ENCODE measurements around the gene SPECC1. TPM values are rescaled to one million over a fixed set of nuclear protein-coding genes. Genes with fewer than 3 reads are reported as not detected.
A peak's percentile ranks its signal among the peaks of the same experiment; 100 is the strongest.

SPECC1 gene
- total RNA-seq, 6 donors from 2014 or later = 21.8 to 65.0 (median 33.9) TPM

GRCh38 chr17:20087538-20088250 lies 78.5 kb downstream of the SPECC1 start:
- Histone ChIP-seq H3K36me3 (no peaks in the 10 kb centered on the region), H3K4me3 (no peak overlapping the region), H3K4me1 (peaks cover 0 to 12% (median 6%) of the 10 kb centered on the region in 4 donors), H3K27ac (no peak overlapping the region), H3K27me3 (no peaks in the 10 kb centered on the region), H3K9me3 (no peaks in the 10 kb centered on the region)
- DNase-seq = no peak
- 75 to 87% methylated on average over 6 of the region's 6 CpGs for WGBS, 2 donors
- TF ChIP-seq CTCF (IDR thresholded peaks at IDR 0.05) (no peak), EP300 (IDR thresholded peaks at IDR 0.05) (no peak), POLR2AphosphoS5 (IDR thresholded peaks at IDR 0.05) (no peak), POLR2A (IDR thresholded peaks at IDR 0.05) (no peak)
- ATAC-seq (ENCODE audit: low FRiP score in 2 of 2) = no peak

- WGBS, 2 donors = 78 to 81% methylated on average over 10 to 15 of the region's 15 CpGs
- Histone ChIP-seq H3K4me1 (peaks cover 0 to 12% (median 5%) of the 10 kb centered on the region in 4 donors), H3K4me3 (no peak overlapping the region), H3K27me3 (no peaks in the 10 kb centered on the region), H3K36me3 (no peaks in the 10 kb centered on the region), H3K27ac (no peak overlapping the region), H3K9me3 (no peaks in the 10 kb centered on the region)
- no peak for TF ChIP-seq CTCF (IDR thresholded peaks at IDR 0.05)
- no peak for TF ChIP-seq POLR2AphosphoS5 (IDR thresholded peaks at IDR 0.05)
- TF ChIP-seq EP300 (IDR thresholded peaks at IDR 0.05) = no peak
- TF ChIP-seq POLR2A (IDR thresholded peaks at IDR 0.05) = no peak
- DNase-seq (no peak), ATAC-seq (ENCODE audit: low FRiP score in 2 of 2) (no peak)
These were observed 80.8 kb downstream of the SPECC1 start for GRCh38 chr17:20089756-20090547.

GRCh38 chr17:20091174-20092029 lies 82.2 kb downstream of the SPECC1 start:
- no peaks in the 10 kb centered on the region for H3K27me3 ChIP-seq
- DNase-seq (no peak), ATAC-seq (ENCODE audit: low FRiP score in 2 of 2) (no peak)
- peaks cover 0 to 6% (median 0%) of the 10 kb centered on the region in 4 donors for H3K4me1 ChIP-seq
- no peaks in the 10 kb centered on the region for H3K9me3 ChIP-seq
- WGBS, 2 donors = 68% methylated on average over 14 to 19 of the region's 19 CpGs
- no peak for TF ChIP-seq EP300 (IDR thresholded peaks at IDR 0.05)
- TF ChIP-seq POLR2AphosphoS5 (IDR thresholded peaks at IDR 0.05) = no peak
- TF ChIP-seq CTCF (IDR thresholded peaks at IDR 0.05) = no peak
- TF ChIP-seq POLR2A (IDR thresholded peaks at IDR 0.05) = no peak
- H3K27ac ChIP-seq = peak overlapping the region in 2 of 4 donors; percentile 34 to 46
- H3K36me3 ChIP-seq = no peaks in the 10 kb centered on the region
- no peak overlapping the region for H3K4me3 ChIP-seq

GRCh38 chr17:20092261-20092867 lies 83.2 kb downstream of the SPECC1 start:
- peak overlapping the region in 2 of 4 donors; percentile 34 to 46 for H3K27ac ChIP-seq
- no peaks in the 10 kb centered on the region for H3K4me1 ChIP-seq
- H3K9me3 ChIP-seq = no peaks in the 10 kb centered on the region
- TF ChIP-seq CTCF (IDR thresholded peaks at IDR 0.05) (no peak), EP300 (IDR thresholded peaks at IDR 0.05) (no peak), POLR2A (IDR thresholded peaks at IDR 0.05) (no peak), POLR2AphosphoS5 (IDR thresholded peaks at IDR 0.05) (no peak)
- WGBS, 2 donors = 86% methylated on average over 6 of the region's 6 CpGs
- no peak for DNase-seq
- no peaks in the 10 kb centered on the region for H3K36me3 ChIP-seq
- no peaks in the 10 kb centered on the region for H3K27me3 ChIP-seq
- ATAC-seq (ENCODE audit: low FRiP score in 2 of 2) = no peak
- no peak overlapping the region for H3K4me3 ChIP-seq
